B cell (primary cell): Measurements from ENCODE around the gene TAS2R41. TPM values are rescaled to one million over a fixed set of nuclear protein-coding genes. Genes with fewer than 3 reads are reported as not detected.

Experiments used
- ATAC-seq: fragments of 200-7000 bp; cut with Tn5 transposase; one replicate; pipeline ENCODE4 v1.10.0; 2021; ENCODE audit warnings: low read depth, mild to moderate bottlenecking, moderate number of reproducible peaks, moderate library complexity
- CTCF ChIA-PET: fragments of 350-600 bp; sonication (Branson Sonifier 250); formaldehyde crosslinking; loops from one replicate; lab custom pipeline; 2021; ENCODE audit warnings: antibody characterized with exemption, inconsistent platforms; lab: Charles Lee
- POLR2A ChIA-PET: fragments of 350-600 bp; sonication (Branson Sonifier 250); formaldehyde crosslinking; loops from one replicate; lab custom pipeline; 2021; ENCODE audit warnings: antibody characterized with exemption; lab: Charles Lee
- DNase-seq: peaks from one replicate; pipeline ENCODE4 v3.0.0; 2013
- H2AFZ ChIP-seq: 2 replicates; pipeline ENCODE4 v1.6.1; 2012; ENCODE audit warnings: mild to moderate bottlenecking, low read depth, low read length; ENCODE audit not compliant: insufficient read depth, poor library complexity, severe bottlenecking
- H3K27ac ChIP-seq, 2 donors: 1 replicate in 1 of 2; 2 replicates in 1 of 2; pipeline ENCODE4 v1.5.1; 2012 to 2013; ENCODE audit warnings: low read length in 2 of 2, mild to moderate bottlenecking in 2 of 2, moderate library complexity in 1 of 2
- H3K27me3 ChIP-seq, 4 experiments: fragments of 200-600 bp in 1 of 4; sonication (generic) in 1 of 4; replicated peaks in 1 of 4; 1 replicate in 2 of 4; 2 replicates in 2 of 4; pipeline versions ENCODE4 v1.6.1 to v1.7.0; 2013 to 2016; ENCODE audit warnings: low read length in 3 of 4, mild to moderate bottlenecking in 2 of 4, mixed read lengths in 1 of 4, moderate library complexity in 1 of 4; ENCODE audit not compliant: insufficient read depth in 4 of 4, control insufficient read depth in 3 of 4; ENCODE audit errors: control extremely low read depth in 1 of 4
- H3K36me3 ChIP-seq, 2 experiments: replicated peaks in 1 of 2; 1 replicate in 1 of 2; 2 replicates in 1 of 2; pipeline versions ENCODE4 v1.6.1 to v1.7.1; 2013; ENCODE audit warnings: low read length in 1 of 2; ENCODE audit not compliant: insufficient read depth in 2 of 2, control insufficient read depth in 1 of 2; ENCODE audit errors: control extremely low read depth in 1 of 2, extremely low read depth in 1 of 2
- H3K4me1 ChIP-seq, 2 donors: fragments of 200-600 bp in 1 of 2; sonication (generic) in 1 of 2; 1 replicate in 1 of 2; 2 replicates in 1 of 2; pipeline versions ENCODE4 v1.5.1 to v1.6.1; 2013 to 2017; ENCODE audit warnings: low read length in 2 of 2; ENCODE audit not compliant: control insufficient read depth in 2 of 2, insufficient read depth in 2 of 2
- H3K4me2 ChIP-seq: replicated peaks from 2 replicates; pipeline ENCODE3; 2012; ENCODE audit warnings: mild to moderate bottlenecking, low read depth, low read length; ENCODE audit not compliant: poor library complexity, severe bottlenecking
- H3K4me3 ChIP-seq, 5 experiments: fragments of 200-600 bp in 1 of 5; sonication (generic) in 1 of 5; 1 replicate in 3 of 5; 2 replicates in 2 of 5; pipeline versions ENCODE4 v1.5.1 to v1.7.0; 2011 to 2016; ENCODE audit warnings: low read length in 4 of 5, mild to moderate bottlenecking in 4 of 5, low read depth in 2 of 5, control low read depth in 1 of 5, moderate library complexity in 1 of 5; ENCODE audit not compliant: insufficient read depth in 1 of 5; ENCODE audit errors: control extremely low read depth in 1 of 5, extremely low read depth in 1 of 5
- H3K79me2 ChIP-seq: fragments of 200-600 bp; sonication (generic); one replicate; pipeline ENCODE4 v1.6.0; 2016; ENCODE audit warnings: low read length; ENCODE audit not compliant: control insufficient read depth, insufficient read depth
- H3K9ac ChIP-seq: fragments of 200-600 bp; sonication (generic); 2 replicates; pipeline ENCODE4 v1.6.1; 2017; ENCODE audit warnings: mild to moderate bottlenecking, low read length, moderate library complexity
- H3K9me3 ChIP-seq, 3 donors: one replicate each; pipeline versions ENCODE4 v1.6.1 to v1.7.1; 2013; ENCODE audit warnings: low read length in 2 of 3; ENCODE audit not compliant: control insufficient read depth in 2 of 3, insufficient read depth in 1 of 3; ENCODE audit errors: control extremely low read depth in 1 of 3
- H4K20me1 ChIP-seq: 2 replicates; pipeline ENCODE4 v1.6.0; 2012; ENCODE audit warnings: mild to moderate bottlenecking, low read length; ENCODE audit not compliant: insufficient read depth, control insufficient read depth, poor library complexity, severe bottlenecking
- H3K27ac Mint-ChIP-seq: one replicate; pipeline ENCODE4 v1.8.0; 2021; ENCODE audit warnings: mixed read lengths
- H3K27me3 Mint-ChIP-seq: one replicate; pipeline ENCODE4 v1.8.0; 2021; ENCODE audit warnings: mixed read lengths
- H3K4me1 Mint-ChIP-seq: one replicate; pipeline ENCODE4 v1.8.0; 2021; ENCODE audit warnings: mixed read lengths
- H3K4me3 Mint-ChIP-seq: one replicate; pipeline ENCODE4 v1.8.0; 2021; ENCODE audit warnings: mixed read lengths
- H3K9me3 Mint-ChIP-seq: one replicate; pipeline ENCODE4 v1.8.0; 2022; ENCODE audit warnings: mixed read lengths; ENCODE audit not compliant: insufficient read depth
- CTCF ChIP-seq: fragments of 200-600 bp; IDR thresholded peaks from one replicate; pipeline ENCODE4 v1.8.0; 2022; ENCODE audit warnings: antibody characterized with exemption, mild to moderate bottlenecking
- EZH2 ChIP-seq: IDR thresholded peaks from 2 replicates; pipeline ENCODE4 v1.6.1; 2012; ENCODE audit warnings: borderline replicate concordance, low read depth, mild to moderate bottlenecking, moderate library complexity, low read length; ENCODE audit not compliant: insufficient read depth, poor library complexity, severe bottlenecking
- WGBS: methylation state at CpG from one replicate; pipeline ENCODE4 v1.1.5; 2013; ENCODE audit warnings: missing lambda C conversion rate; ENCODE audit not compliant: insufficient coverage; 5-methylcytosine and 5-hydroxymethylcytosine counted together
- intact Hi-C: fragments of 100-400 bp; cut with micrococcal nuclease; formaldehyde crosslinking; loops from one replicate; pipeline ENCODE4 v1.10.0; 2022
- polyA plus RNA-seq: library from polyadenylated mRNA; depleted of rRNA; stranded (reverse); fragments of >200 nt; gene quantifications from 2 replicates; pipeline ENCODE4 v1.2.3, GENCODE V29; 2012
- total RNA-seq, 2 donors: library from RNA; stranded (reverse); fragments of 120-200 nt in 1 of 2; gene quantifications; 1 replicate in 1 of 2; 2 replicates in 1 of 2; pipeline versions ENCODE4 v1.2.3 to v1.2.4, GENCODE V29; 2013 to 2022

Gene TAS2R41
- total and polyA plus RNA-seq, 2 donors (not counting 1 experiment from before 2014, with no cell fraction given), result not detected

- H3K27me3 Mint-ChIP-seq, result peaks cover 20% of the 10 kb centered on the region
- POLR2A ChIA-PET, result no interaction called here
- Histone ChIP-seq H3K9ac (no peak overlapping the region), H3K36me3 (no peaks in the 10 kb centered on the region), H2AFZ (no peak overlapping the region), H3K27ac (no peak overlapping the region), H3K4me1 (no peaks in the 10 kb centered on the region), H3K27me3 (peaks cover 0 to 5% (median 0%) of the 10 kb centered on the region in 4 experiments), H3K4me2 (no peak overlapping the region), H3K79me2 (no peaks in the 10 kb centered on the region), H3K9me3 (peaks cover 0 to 8% (median 2%) of the 10 kb centered on the region in 3 donors), H4K20me1 (no peaks in the 10 kb centered on the region), H3K4me3 (no peak overlapping the region)
- intact Hi-C loops, result no loop called here
- no peak overlapping the region for H3K27ac Mint-ChIP-seq
- CTCF ChIA-PET, result no interaction called here
- no peak for TF ChIP-seq EZH2
- no peak for TF ChIP-seq CTCF
- peaks cover 4% of the 10 kb centered on the region for H3K9me3 Mint-ChIP-seq
- DNase-seq (no peak), ATAC-seq (no peak)
- no peak overlapping the region for H3K4me3 Mint-ChIP-seq
- no peaks in the 10 kb centered on the region for H3K4me1 Mint-ChIP-seq
Observed at GRCh38 chr7:143463556-143463955, 14.1 kb upstream of the TAS2R41 start.

- no CpG with 5 or more reads among the region's 1 CpG for WGBS
- no peak overlapping the region for H3K4me2 ChIP-seq
- H3K4me3 ChIP-seq, result no peak overlapping the region
- peaks cover 0 to 5% (median 0%) of the 10 kb centered on the region in 4 experiments for H3K27me3 ChIP-seq
- H3K27ac ChIP-seq, result no peak overlapping the region
- ATAC-seq (no peak), DNase-seq (no peak)
- no peak overlapping the region for H3K27ac Mint-ChIP-seq
- peaks cover 20% of the 10 kb centered on the region for H3K27me3 Mint-ChIP-seq
- H3K9ac ChIP-seq, result no peak overlapping the region
- no peaks in the 10 kb centered on the region for H3K36me3 ChIP-seq
- ChIA-PET CTCF (no interaction called here), POLR2A (no interaction called here)
- intact Hi-C loops, result no loop called here
- no peaks in the 10 kb centered on the region for H3K4me1 ChIP-seq
- H3K9me3 ChIP-seq, result peaks cover 0 to 8% (median 2%) of the 10 kb centered on the region in 3 donors
- no peaks in the 10 kb centered on the region for H3K79me2 ChIP-seq
- TF ChIP-seq EZH2, result no peak
- no peaks in the 10 kb centered on the region for H4K20me1 ChIP-seq
- H3K4me3 Mint-ChIP-seq, result no peak overlapping the region
- no peak overlapping the region for H2AFZ ChIP-seq
- no peaks in the 10 kb centered on the region for H3K4me1 Mint-ChIP-seq
- H3K9me3 Mint-ChIP-seq, result peaks cover 4% of the 10 kb centered on the region
Observed at GRCh38 chr7:143463957-143464356, 13.7 kb upstream of the TAS2R41 start.
